ENCODE measurements around the gene FGFRL1. TPM values are rescaled to one million over a fixed set of nuclear protein-coding genes. Genes with fewer than 3 reads are reported as not detected.
A peak's percentile ranks its signal among the peaks of the same experiment; 100 is the strongest.

The FGFRL1 gene
- total RNA-seq, 2 donors from 2014 or later = 15.2 to 16.6 TPM

- no peak for ATAC-seq
- Mint-ChIP-seq H3K27me3 (no peaks in the 10 kb centered on the region), H3K4me1 (ENCODE audit: low read depth in 2 of 2) (no peaks in the 10 kb centered on the region), H3K9me3 (no peaks in the 10 kb centered on the region), H3K4me3 (no peak overlapping the region), H3K27ac (no peak overlapping the region), H3K36me3 (no peaks in the 10 kb centered on the region)
- DNase-seq (ENCODE audit: low spot score) = no peak
These were observed 13.6 kb downstream of the FGFRL1 start for GRCh38 chr4:1024882-1025545.

- Mint-ChIP-seq H3K9me3 (no peaks in the 10 kb centered on the region), H3K4me3 (no peak overlapping the region), H3K36me3 (no peaks in the 10 kb centered on the region), H3K4me1 (ENCODE audit: low read depth in 2 of 2) (no peaks in the 10 kb centered on the region), H3K27ac (no peak overlapping the region), H3K27me3 (no peaks in the 10 kb centered on the region)
- DNase-seq (ENCODE audit: low spot score) (no peak), ATAC-seq (peak; percentile 57 to 69)
These were observed 14.7 kb downstream of the FGFRL1 start for GRCh38 chr4:1026115-1026514.

- no peaks in the 10 kb centered on the region for H3K27me3 Mint-ChIP-seq
- H3K9me3 Mint-ChIP-seq = no peaks in the 10 kb centered on the region
- ATAC-seq (no peak), DNase-seq (ENCODE audit: low spot score) (no peak)
- no peak overlapping the region for H3K4me3 Mint-ChIP-seq
- no peak overlapping the region for H3K27ac Mint-ChIP-seq
- no peaks in the 10 kb centered on the region for H3K4me1 Mint-ChIP-seq (ENCODE audit: low read depth in 2 of 2)
- no peaks in the 10 kb centered on the region for H3K36me3 Mint-ChIP-seq
These were observed 15.9 kb downstream of the FGFRL1 start for GRCh38 chr4:1027219-1027914.

- Mint-ChIP-seq H3K27me3 (no peaks in the 10 kb centered on the region), H3K9me3 (no peaks in the 10 kb centered on the region), H3K36me3 (no peaks in the 10 kb centered on the region), H3K4me1 (ENCODE audit: low read depth in 2 of 2) (no peaks in the 10 kb centered on the region), H3K27ac (no peak overlapping the region), H3K4me3 (no peak overlapping the region)
- ATAC-seq (no peak), DNase-seq (ENCODE audit: low spot score) (no peak)
These were observed 16.5 kb downstream of the FGFRL1 start for GRCh38 chr4:1027915-1028238.

GRCh38 chr4:1028574-1029220, 17.3 kb downstream of the FGFRL1 start:
- Mint-ChIP-seq H3K4me1 (ENCODE audit: low read depth in 2 of 2) (no peaks in the 10 kb centered on the region), H3K27me3 (no peaks in the 10 kb centered on the region), H3K27ac (no peak overlapping the region), H3K4me3 (no peak overlapping the region), H3K36me3 (no peaks in the 10 kb centered on the region), H3K9me3 (no peaks in the 10 kb centered on the region)
- ATAC-seq = no peak
- no peak for DNase-seq (ENCODE audit: low spot score)

- no peak for ATAC-seq
These were observed 18.1 kb downstream of the FGFRL1 start for GRCh38 chr4:1029529-1029928.

GRCh38 chr4:1030031-1030430, 18.6 kb downstream of the FGFRL1 start:
- no peak overlapping the region for H3K27ac Mint-ChIP-seq
- H3K36me3 Mint-ChIP-seq = no peaks in the 10 kb centered on the region
- H3K4me3 Mint-ChIP-seq = no peak overlapping the region
- no peaks in the 10 kb centered on the region for H3K27me3 Mint-ChIP-seq
- DNase-seq (ENCODE audit: low spot score) (no peak), ATAC-seq (no peak)
- no peaks in the 10 kb centered on the region for H3K9me3 Mint-ChIP-seq
- no peaks in the 10 kb centered on the region for H3K4me1 Mint-ChIP-seq (ENCODE audit: low read depth in 2 of 2)

More at GRCh38 chr4:1029529-1029928, 18.1 kb downstream of the FGFRL1 start:
- H3K4me1 Mint-ChIP-seq (ENCODE audit: low read depth in 2 of 2) = no peaks in the 10 kb centered on the region
- H3K27me3 Mint-ChIP-seq = no peaks in the 10 kb centered on the region
- H3K4me3 Mint-ChIP-seq = no peak overlapping the region
- DNase-seq (ENCODE audit: low spot score) = no peak
- no peaks in the 10 kb centered on the region for H3K9me3 Mint-ChIP-seq
- no peaks in the 10 kb centered on the region for H3K36me3 Mint-ChIP-seq
- H3K27ac Mint-ChIP-seq = no peak overlapping the region

- no peaks in the 10 kb centered on the region for H3K4me1 Mint-ChIP-seq (ENCODE audit: low read depth in 2 of 2)
- no peaks in the 10 kb centered on the region for H3K9me3 Mint-ChIP-seq
- H3K4me3 Mint-ChIP-seq = no peak overlapping the region
- ATAC-seq (no peak), DNase-seq (ENCODE audit: low spot score) (no peak)
- H3K27me3 Mint-ChIP-seq = no peaks in the 10 kb centered on the region
- H3K36me3 Mint-ChIP-seq = no peaks in the 10 kb centered on the region
- no peak overlapping the region for H3K27ac Mint-ChIP-seq
These were observed 19.1 kb downstream of the FGFRL1 start for GRCh38 chr4:1030559-1030958.

- no peaks in the 10 kb centered on the region for H3K9me3 Mint-ChIP-seq
- no peaks in the 10 kb centered on the region for H3K27me3 Mint-ChIP-seq
These were observed 19.9 kb downstream of the FGFRL1 start for GRCh38 chr4:1031346-1031745.

GRCh38 chr4:1031956-1032795, 20.8 kb downstream of the FGFRL1 start:
- no peaks in the 10 kb centered on the region for H3K4me1 Mint-ChIP-seq (ENCODE audit: low read depth in 2 of 2)
- H3K4me3 Mint-ChIP-seq = no peak overlapping the region
- no peak overlapping the region for H3K27ac Mint-ChIP-seq
- H3K27me3 Mint-ChIP-seq = no peaks in the 10 kb centered on the region
- H3K9me3 Mint-ChIP-seq = no peaks in the 10 kb centered on the region
- H3K36me3 Mint-ChIP-seq = no peaks in the 10 kb centered on the region
- ATAC-seq = no peak
- no peak for DNase-seq (ENCODE audit: low spot score)

More at GRCh38 chr4:1031346-1031745, 19.9 kb downstream of the FGFRL1 start:
- Mint-ChIP-seq H3K4me3 (no peak overlapping the region), H3K36me3 (no peaks in the 10 kb centered on the region), H3K4me1 (ENCODE audit: low read depth in 2 of 2) (no peaks in the 10 kb centered on the region), H3K27ac (no peak overlapping the region)
- DNase-seq (ENCODE audit: low spot score) (no peak), ATAC-seq (no peak)

- Mint-ChIP-seq H3K9me3 (no peaks in the 10 kb centered on the region), H3K27me3 (no peaks in the 10 kb centered on the region), H3K36me3 (no peaks in the 10 kb centered on the region), H3K4me3 (no peak overlapping the region), H3K4me1 (ENCODE audit: low read depth in 2 of 2) (no peaks in the 10 kb centered on the region), H3K27ac (no peak overlapping the region)
- ATAC-seq = no peak
- no peak for DNase-seq (ENCODE audit: low spot score)
These were observed 21.4 kb downstream of the FGFRL1 start for GRCh38 chr4:1032861-1033260.

GRCh38 chr4:1033840-1034551, 22.6 kb downstream of the FGFRL1 start:
- Mint-ChIP-seq H3K9me3 (no peaks in the 10 kb centered on the region), H3K27me3 (no peaks in the 10 kb centered on the region), H3K4me1 (ENCODE audit: low read depth in 2 of 2) (no peaks in the 10 kb centered on the region), H3K36me3 (no peaks in the 10 kb centered on the region), H3K4me3 (no peak overlapping the region), H3K27ac (no peak overlapping the region)
- ATAC-seq (no peak), DNase-seq (ENCODE audit: low spot score) (no peak)

GRCh38 chr4:1035510-1035909, 24.1 kb downstream of the FGFRL1 start:
- H3K27ac Mint-ChIP-seq = no peak overlapping the region
- ATAC-seq (no peak), DNase-seq (ENCODE audit: low spot score) (no peak)
- H3K36me3 Mint-ChIP-seq = no peaks in the 10 kb centered on the region
- no peaks in the 10 kb centered on the region for H3K27me3 Mint-ChIP-seq
- no peak overlapping the region for H3K4me3 Mint-ChIP-seq
- no peaks in the 10 kb centered on the region for H3K9me3 Mint-ChIP-seq
- H3K4me1 Mint-ChIP-seq (ENCODE audit: low read depth in 2 of 2) = no peaks in the 10 kb centered on the region
